IMR-90 (cell line): ENCODE measurements around the gene IQSEC1. TPM values are rescaled to one million over a fixed set of nuclear protein-coding genes. Genes with fewer than 3 reads are reported as not detected.

ENCODE experiments used
- ATAC-seq: fragments of 200-7000 bp; cut with Tn5 transposase; 2 replicates; pipeline ENCODE4 v1.9.1; 2020; ENCODE audit warnings: low read depth, mild to moderate bottlenecking, moderate library complexity
- BruUV-seq: library from RNA; stranded (reverse); fragments of 400-500 nt; replicated peaks from 2 replicates; lab custom pipeline; 2021; lab: Mats Ljungman, UMichigan
- CTCF ChIA-PET: fragments of 300-600 bp; formaldehyde crosslinking; extraction: SDS; loops from one replicate; lab custom pipeline; 2021; ENCODE audit warnings: antibody characterized with exemption; lab: Yijun Ruan, JAX
- POLR2A ChIA-PET: fragments of 300-600 bp; sonication (Branson Sonifier 250); formaldehyde crosslinking; loops from one replicate; lab custom pipeline; 2022; ENCODE audit warnings: antibody characterized with exemption; ENCODE audit not compliant: unreplicated experiment; lab: Charles Lee
- DNase-seq: peaks from one replicate; pipeline ENCODE4 v3.0.0; 2013
- H2AFZ ChIP-seq: replicated peaks from 2 replicates; pipeline ENCODE3; 2013; ENCODE audit warnings: low read length, mild to moderate bottlenecking; ENCODE audit not compliant: poor library complexity
- H2AK5ac ChIP-seq: 2 replicates; pipeline ENCODE4 v1.6.1; 2013; ENCODE audit warnings: low read depth, low read length, inconsistent platforms
- H2AK9ac ChIP-seq: replicated peaks from 2 replicates; pipeline ENCODE3; 2013; ENCODE audit warnings: mild to moderate bottlenecking, low read depth, low read length, moderate library complexity; ENCODE audit not compliant: poor library complexity
- H2BK120ac ChIP-seq: 2 replicates; pipeline ENCODE4 v1.6.1; 2013; ENCODE audit warnings: low read depth, low read length, inconsistent platforms
- H2BK15ac ChIP-seq: 3 replicates; pipeline ENCODE4 v1.6.1; 2013; ENCODE audit warnings: low read depth, low read length, inconsistent platforms
- H2BK20ac ChIP-seq: 2 replicates; pipeline ENCODE4 v1.6.1; 2013; ENCODE audit warnings: low read depth, mild to moderate bottlenecking, inconsistent platforms, low read length, moderate library complexity
- H2BK5ac ChIP-seq: 2 replicates; pipeline ENCODE4 v1.6.1; 2013; ENCODE audit warnings: mild to moderate bottlenecking, low read depth, low read length, inconsistent platforms; ENCODE audit not compliant: poor library complexity, severe bottlenecking
- H3K14ac ChIP-seq: replicated peaks from 2 replicates; pipeline ENCODE4 v1.6.1; 2013; ENCODE audit warnings: low read depth, low read length, inconsistent platforms
- H3K18ac ChIP-seq: 2 replicates; pipeline ENCODE4 v1.6.1; 2013; ENCODE audit warnings: low read depth, low read length, control low read depth
- H3K23ac ChIP-seq: 2 replicates; pipeline ENCODE4 v1.6.1; 2013; ENCODE audit warnings: low read depth, low read length, inconsistent platforms
- H3K27ac ChIP-seq: 2 replicates; pipeline ENCODE4 v1.5.1; 2013; ENCODE audit warnings: mild to moderate bottlenecking, control low read depth, low read length; ENCODE audit not compliant: insufficient read depth
- H3K27me3 ChIP-seq: 2 replicates; pipeline ENCODE4 v1.6.1; 2013; ENCODE audit warnings: low read length; ENCODE audit not compliant: control insufficient read depth, insufficient read depth
- H3K36me3 ChIP-seq: 2 replicates; pipeline ENCODE4 v1.6.1; 2013; ENCODE audit warnings: low read length, mixed read lengths; ENCODE audit not compliant: control insufficient read depth, insufficient read depth
- H3K4ac ChIP-seq: 2 replicates; pipeline ENCODE4 v1.6.1; 2013; ENCODE audit warnings: low read depth, low read length, inconsistent platforms
- H3K4me1 ChIP-seq: 2 replicates; pipeline ENCODE4 v1.6.1; 2013; ENCODE audit warnings: low read length, mixed read lengths; ENCODE audit not compliant: control insufficient read depth, insufficient read depth
- H3K4me2 ChIP-seq: 2 replicates; pipeline ENCODE4 v1.6.1; 2013; ENCODE audit warnings: low read depth, mild to moderate bottlenecking, control low read depth, low read length, moderate library complexity
- H3K4me3 ChIP-seq: 2 replicates; pipeline ENCODE4 v1.5.1; 2013; ENCODE audit warnings: low read depth, mild to moderate bottlenecking, control low read depth, low read length, moderate library complexity; ENCODE audit not compliant: insufficient read depth
- H3K56ac ChIP-seq: 2 replicates; pipeline ENCODE4 v1.6.1; 2013; ENCODE audit warnings: low read length, inconsistent platforms; ENCODE audit not compliant: insufficient read depth; ENCODE audit errors: extremely low read depth
- H3K79me1 ChIP-seq, 2 experiments: 2 replicates each; pipeline ENCODE4 v1.6.1; 2013; ENCODE audit warnings: low read length in 2 of 2, inconsistent platforms in 1 of 2, low read depth in 1 of 2
- H3K9ac ChIP-seq: 2 replicates; pipeline ENCODE4 v1.6.1; 2013; ENCODE audit warnings: low read depth, low read length, control low read depth
- H3K9me1 ChIP-seq: 2 replicates; pipeline ENCODE4 v1.6.1; 2013; ENCODE audit warnings: low read length, inconsistent platforms; ENCODE audit not compliant: insufficient read depth
- H3K9me3 ChIP-seq: 2 replicates; pipeline ENCODE4 v1.6.1; 2013; ENCODE audit warnings: low read length; ENCODE audit not compliant: control insufficient read depth, insufficient read depth
- H4K20me1 ChIP-seq: 2 replicates; pipeline ENCODE4 v1.6.1; 2013; ENCODE audit warnings: low read length, inconsistent platforms; ENCODE audit not compliant: insufficient read depth
- H4K5ac ChIP-seq: 2 replicates; pipeline ENCODE4 v1.6.1; 2013; ENCODE audit warnings: mild to moderate bottlenecking, low read depth, low read length, control low read depth
- H4K8ac ChIP-seq, 2 experiments: 2 replicates each; pipeline ENCODE4 v1.6.1; 2013; ENCODE audit warnings: low read depth in 2 of 2, low read length in 2 of 2, control low read depth in 1 of 2, inconsistent platforms in 1 of 2
- H4K91ac ChIP-seq: 2 replicates; pipeline ENCODE4 v1.6.1; 2013; ENCODE audit warnings: low read depth, low read length, inconsistent platforms; ENCODE audit not compliant: insufficient read depth
- BHLHE40 ChIP-seq: fragments of 150-350 bp; IDR thresholded peaks from 2 replicates; pipeline ENCODE4 v1.6.1; 2016; ENCODE audit warnings: mild to moderate bottlenecking, low read depth, low read length
- CEBPB ChIP-seq: IDR thresholded peaks from 2 replicates; pipeline ENCODE4 v1.6.1; 2012; ENCODE audit warnings: low read depth, low read length, improper control_type of control experiment
- MAFK ChIP-seq: IDR thresholded peaks from 2 replicates; pipeline ENCODE4 v1.6.1; 2012; ENCODE audit warnings: low read depth, low read length, improper control_type of control experiment
- MXI1 ChIP-seq: IDR thresholded peaks from 2 replicates; pipeline ENCODE4 v1.6.1; 2012; ENCODE audit warnings: low read depth, mild to moderate bottlenecking, low read length, moderate library complexity, borderline replicate concordance
- NFE2L2 ChIP-seq: fragments of 150-350 bp; IDR thresholded peaks from 2 replicates; pipeline ENCODE4 v1.6.1; 2016; ENCODE audit warnings: low read depth, mild to moderate bottlenecking, low read length
- POLR2A ChIP-seq: IDR thresholded peaks from 2 replicates; pipeline ENCODE4 v1.6.1; 2012; ENCODE audit warnings: mild to moderate bottlenecking, low read depth, low read length
- RAD21 ChIP-seq: IDR thresholded peaks from 2 replicates; pipeline ENCODE4 v1.6.1; 2012; ENCODE audit warnings: low read length, improper control_type of control experiment
- RCOR1 ChIP-seq: IDR thresholded peaks from 2 replicates; pipeline ENCODE4 v1.6.1; 2012; ENCODE audit warnings: mild to moderate bottlenecking, low read length, improper control_type of control experiment; ENCODE audit not compliant: insufficient replicate concordance
- RFX5 ChIP-seq: IDR thresholded peaks from 2 replicates; pipeline ENCODE4 v1.8.0; 2012; ENCODE audit warnings: low read depth, mild to moderate bottlenecking, low read length, moderate library complexity
- SMC3 ChIP-seq: fragments of 150-350 bp; IDR thresholded peaks from 2 replicates; pipeline ENCODE4 v1.6.1; 2016; ENCODE audit warnings: low read depth, mild to moderate bottlenecking, antibody characterized with exemption, low read length, moderate library complexity
- WGBS, 2 experiments: methylation state at CpG; one replicate each; pipeline versions ENCODE4 v1.1.5 to v1.1.7; 2013; ENCODE audit warnings: missing lambda C conversion rate in 2 of 2; ENCODE audit not compliant: insufficient read length in 1 of 2; ENCODE audit errors: extremely low coverage in 2 of 2; 5-methylcytosine and 5-hydroxymethylcytosine counted together
- dilution Hi-C: fragments of 300-500 bp; cut with HindIII; formaldehyde crosslinking; loops from one replicate; pipeline ENCODE4 v1.14.3; 2018; ENCODE audit warnings: low sequenced_read_pairs; ENCODE audit not compliant: unreplicated experiment
- in situ Hi-C: fragments of 300-500 bp; cut with MboI; formaldehyde crosslinking; loops from 3 replicates; pipeline ENCODE4 v1.14.3; 2019; ENCODE audit warnings: low sequenced_read_pairs, inconsistent platforms, mixed read lengths
- intact Hi-C: fragments of 100-400 bp; cut with micrococcal nuclease; formaldehyde crosslinking; loops from 2 replicates; pipeline ENCODE4 v1.10.0; 2022
- polyA plus RNA-seq, 3 experiments: library from polyadenylated mRNA; depleted of rRNA; stranded (reverse); fragments of >200 nt; gene quantifications; 2 replicates each; pipeline ENCODE4 v1.2.3, GENCODE V29; 2012; ENCODE audit warnings: low replicate concordance in 1 of 3
- total RNA-seq: library from RNA; depleted of rRNA; stranded (reverse); fragments of >200 nt; gene quantifications from 2 replicates; pipeline ENCODE4 v1.2.3, GENCODE V29; 2012
- TF ChIP-seq, protein P1 (sequence below): fragments of 150-350 bp; IDR thresholded peaks from 2 replicates; pipeline ENCODE4 v1.6.1; 2016; ENCODE audit warnings: low read depth, mild to moderate bottlenecking, low read length, moderate library complexity, borderline replicate concordance

IQSEC1 gene
- total and polyA plus RNA-seq, 2 of the 4 experiments (the other 2 are of a cell fraction): 5.9 to 11.9 TPM

DNA sequence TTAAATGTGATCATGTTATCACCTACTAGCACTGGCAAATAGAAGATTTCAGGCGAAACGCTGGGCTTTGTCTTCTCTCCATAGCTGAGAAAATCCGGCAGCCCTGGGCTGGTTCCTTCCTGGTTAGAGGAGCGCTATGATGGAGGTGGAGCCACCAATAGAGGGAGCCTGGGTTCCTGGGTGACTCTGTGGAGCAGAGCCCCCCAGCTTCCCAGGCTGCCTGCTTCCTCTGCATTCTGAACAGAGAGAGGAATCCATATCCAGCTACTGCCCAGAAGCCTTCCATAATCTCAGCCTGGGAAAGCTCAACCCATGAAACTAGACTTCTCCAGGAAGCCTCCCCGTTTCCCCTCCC lies 32.6 kb upstream of the IQSEC1 start:
- Histone ChIP-seq H4K91ac (no peak overlapping the region), H3K79me1 (no peaks in the 10 kb centered on the region), H3K4ac (no peak overlapping the region), H3K56ac (no peak overlapping the region), H3K14ac (no peak overlapping the region), H2BK15ac (no peak overlapping the region), H3K27ac (no peak overlapping the region), H3K4me1 (no peaks in the 10 kb centered on the region), H3K18ac (no peak overlapping the region), H4K20me1 (no peaks in the 10 kb centered on the region), H2BK5ac (no peak overlapping the region), H2AK5ac (no peak overlapping the region), H3K4me2 (no peak overlapping the region), H2AK9ac (no peak overlapping the region), H2AFZ (no peak overlapping the region), H3K4me3 (no peak overlapping the region), H3K27me3 (peaks cover 23% of the 10 kb centered on the region), H2BK120ac (no peak overlapping the region), H3K9me1 (no peaks in the 10 kb centered on the region), H3K36me3 (no peaks in the 10 kb centered on the region), H2BK20ac (no peak overlapping the region), H4K5ac (no peak overlapping the region), H3K9me3 (no peaks in the 10 kb centered on the region), H3K9ac (no peak overlapping the region), H4K8ac (no peak overlapping the region), H3K23ac (no peak overlapping the region)
- intact Hi-C loops: no loop called here
- no TSS peak for BruUV-seq
- in situ Hi-C loops: no loop called here
- no CpG with 5 or more reads among the region's 5 CpGs for WGBS, 2 experiments
- ATAC-seq (no peak), DNase-seq (no peak)
- dilution Hi-C loops: no loop called here
- POLR2A ChIA-PET: no interaction called here
- TF ChIP-seq BHLHE40: no peak
- TF ChIP-seq, protein P1, sequence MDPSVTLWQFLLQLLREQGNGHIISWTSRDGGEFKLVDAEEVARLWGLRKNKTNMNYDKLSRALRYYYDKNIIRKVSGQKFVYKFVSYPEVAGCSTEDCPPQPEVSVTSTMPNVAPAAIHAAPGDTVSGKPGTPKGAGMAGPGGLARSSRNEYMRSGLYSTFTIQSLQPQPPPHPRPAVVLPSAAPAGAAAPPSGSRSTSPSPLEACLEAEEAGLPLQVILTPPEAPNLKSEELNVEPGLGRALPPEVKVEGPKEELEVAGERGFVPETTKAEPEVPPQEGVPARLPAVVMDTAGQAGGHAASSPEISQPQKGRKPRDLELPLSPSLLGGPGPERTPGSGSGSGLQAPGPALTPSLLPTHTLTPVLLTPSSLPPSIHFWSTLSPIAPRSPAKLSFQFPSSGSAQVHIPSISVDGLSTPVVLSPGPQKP: no peak
- no peak for TF ChIP-seq MXI1
- no peak for TF ChIP-seq POLR2A
- TF ChIP-seq NFE2L2: no peak
- TF ChIP-seq RFX5: no peak
- TF ChIP-seq MAFK: no peak
- TF ChIP-seq RAD21: no peak
- TF ChIP-seq CEBPB: no peak
- no peak for TF ChIP-seq SMC3
- TF ChIP-seq RCOR1: no peak
- CTCF ChIA-PET: no interaction called here
